GM23248 (cell line): ENCODE measurements around the gene IL10RB.

Experiments
- EZH2 ChIP-seq: fragments of 200-600 bp; sonication (generic); IDR thresholded peaks from 2 replicates; pipeline ENCODE4 v1.6.1; 2018; ENCODE audit warnings: antibody characterized with exemption, mild to moderate bottlenecking; ENCODE audit not compliant: insufficient read depth, poor library complexity, severe bottlenecking
- EZH2phosphoT487 ChIP-seq: fragments of 200-600 bp; sonication (generic); IDR thresholded peaks from 2 replicates; pipeline ENCODE4 v1.6.1; 2018; ENCODE audit warnings: antibody characterized with exemption, moderate library complexity, mild to moderate bottlenecking, low read depth; ENCODE audit not compliant: insufficient read depth

GRCh38 chr21:33246506-33246905 lies 19.7 kb upstream of the IL10RB start:
- TF ChIP-seq EZH2, result no peak
- no peak for TF ChIP-seq EZH2phosphoT487
